HG02610 (cell line): ENCODE results near the gene PCSK9.

Source experiments
- ATAC-seq: cut with Tn5 transposase; IDR thresholded peaks from one replicate; pipeline ENCODE4 v1.9.1; 2021; ENCODE audit warnings: mild to moderate bottlenecking, moderate library complexity; ENCODE audit not compliant: unreplicated experiment

The PCSK9 gene

DNA sequence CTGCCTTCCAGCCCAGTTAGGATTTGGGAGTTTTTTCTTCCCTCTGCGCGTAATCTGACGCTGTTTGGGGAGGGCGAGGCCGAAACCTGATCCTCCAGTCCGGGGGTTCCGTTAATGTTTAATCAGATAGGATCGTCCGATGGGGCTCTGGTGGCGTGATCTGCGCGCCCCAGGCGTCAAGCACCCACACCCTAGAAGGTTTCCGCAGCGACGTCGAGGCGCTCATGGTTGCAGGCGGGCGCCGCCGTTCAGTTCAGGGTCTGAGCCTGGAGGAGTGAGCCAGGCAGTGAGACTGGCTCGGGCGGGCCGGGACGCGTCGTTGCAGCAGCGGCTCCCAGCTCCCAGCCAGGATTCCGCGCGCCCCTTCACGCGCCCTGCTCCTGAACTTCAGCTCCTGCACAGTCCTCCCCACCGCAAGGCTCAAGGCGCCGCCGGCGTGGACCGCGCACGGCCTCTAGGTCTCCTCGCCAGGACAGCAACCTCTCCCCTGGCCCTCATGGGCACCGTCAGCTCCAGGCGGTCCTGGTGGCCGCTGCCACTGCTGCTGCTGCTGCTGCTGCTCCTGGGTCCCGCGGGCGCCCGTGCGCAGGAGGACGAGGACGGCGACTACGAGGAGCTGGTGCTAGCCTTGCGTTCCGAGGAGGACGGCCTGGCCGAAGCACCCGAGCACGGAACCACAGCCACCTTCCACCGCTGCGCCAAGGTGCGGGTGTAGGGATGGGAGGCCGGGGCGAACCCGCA is at the start of gene PCSK9:
TSS of gene PCSK9 (plus strand) at position 207 of the 741 bp plus-strand sequence. CDS start at position 497, 290 bp downstream.
- no peak for ATAC-seq

GRCh38 chr1:54989968-54990810 is 49.2 kb upstream of the PCSK9 start:
- ATAC-seq: no peak

GRCh38 chr1:54990916-54991315 is 48.4 kb upstream of the PCSK9 start:
- no peak for ATAC-seq

GRCh38 chr1:54991939-54992338 is 47.4 kb upstream of the PCSK9 start:
- ATAC-seq: no peak

GRCh38 chr1:54993140-54993539 is 46.2 kb upstream of the PCSK9 start:
- no peak for ATAC-seq

DNA sequence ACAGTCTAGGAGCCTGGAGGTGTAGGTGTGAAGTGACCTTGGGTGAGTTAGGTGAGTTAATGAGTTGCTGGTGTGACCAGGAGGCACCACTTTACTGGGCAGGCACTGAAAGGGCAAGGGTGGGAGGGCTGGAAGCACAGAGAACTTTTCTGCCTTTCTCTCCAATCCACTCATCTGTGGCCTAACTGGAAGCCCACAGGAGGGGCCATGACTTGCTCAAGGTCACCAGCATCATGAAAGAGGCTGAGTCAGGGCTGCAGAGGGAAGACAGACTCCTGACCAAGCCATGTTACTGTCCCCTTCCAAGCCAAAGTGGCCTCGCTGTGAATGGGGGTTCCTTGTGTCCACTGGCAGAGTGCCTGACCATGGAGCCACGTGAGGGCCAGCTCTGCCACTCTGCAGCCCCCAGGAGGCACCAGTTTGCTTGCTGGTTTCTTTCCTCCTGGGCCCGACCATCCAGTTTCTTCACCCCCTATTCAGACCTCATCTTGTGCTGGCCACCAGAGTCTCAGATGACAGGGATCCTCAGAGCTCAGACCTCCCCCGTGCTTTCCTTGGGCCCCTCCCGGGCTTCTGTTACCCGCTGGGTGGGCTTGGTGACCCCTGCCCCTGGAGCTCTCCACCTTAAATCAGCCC is 44.9 kb upstream of the PCSK9 start:
- no peak for ATAC-seq

DNA sequence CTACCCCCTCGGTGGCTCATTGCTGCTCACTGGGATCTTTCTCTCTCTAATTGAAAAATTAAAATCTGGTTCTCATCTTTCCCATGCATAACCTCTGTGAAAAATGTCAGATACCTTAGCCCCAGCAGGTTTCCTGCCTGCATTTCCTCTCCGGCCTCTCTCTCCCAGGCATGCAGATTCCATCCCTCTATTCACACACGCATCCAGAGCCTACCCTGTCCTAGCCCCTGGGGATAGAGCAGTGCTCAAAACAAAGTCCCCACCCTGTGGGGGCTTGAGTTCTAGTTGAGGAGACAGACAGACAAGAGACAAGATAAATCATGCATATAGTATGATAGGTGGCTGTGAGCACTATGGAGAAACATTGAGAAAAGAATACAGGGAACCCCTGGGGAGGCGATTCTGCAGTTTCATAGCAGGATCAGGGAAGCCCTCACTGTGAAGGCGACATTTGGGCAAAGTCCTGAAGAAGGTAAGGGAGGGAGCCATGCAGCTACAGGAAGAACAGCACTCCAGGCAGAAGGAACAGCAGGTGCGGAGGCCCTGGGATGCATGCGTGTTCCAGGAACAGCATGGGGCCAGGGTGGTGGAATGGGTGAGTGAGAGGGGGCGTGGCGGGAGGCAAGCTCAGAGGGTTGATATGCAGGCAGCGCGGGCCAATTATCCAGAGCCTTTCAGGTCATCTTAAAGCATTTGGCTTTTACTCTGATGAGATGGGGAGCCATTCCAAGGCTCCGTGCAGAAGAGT is 44.2 kb upstream of the PCSK9 start:
- ATAC-seq: no peak

DNA sequence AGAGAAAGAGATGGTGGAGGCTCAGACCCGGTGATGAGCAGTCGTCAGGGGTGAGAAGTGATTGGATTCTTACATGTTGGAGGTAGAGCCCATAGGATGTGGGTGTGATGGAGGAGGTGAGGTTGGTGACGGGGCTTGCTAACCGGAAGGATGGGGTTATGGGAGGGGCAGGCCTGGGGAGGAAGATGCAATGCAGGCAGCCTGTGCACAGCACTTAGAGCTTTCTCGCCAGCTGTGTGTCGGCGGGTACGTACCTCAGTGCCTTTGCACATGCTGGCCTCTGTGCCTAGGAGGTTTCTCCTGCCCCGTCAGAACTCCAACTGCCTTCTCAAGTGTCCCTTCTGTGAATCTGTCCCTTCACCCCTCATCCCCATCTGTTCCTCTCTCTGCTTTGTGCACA is 43.5 kb upstream of the PCSK9 start:
- ATAC-seq: no peak

- peak; percentile 59 for ATAC-seq
These were observed 42.9 kb upstream of the PCSK9 start for GRCh38 chr1:54996359-54996868.

GRCh38 chr1:54996869-54997710 is 42.3 kb upstream of the PCSK9 start:
- ATAC-seq: no peak

DNA sequence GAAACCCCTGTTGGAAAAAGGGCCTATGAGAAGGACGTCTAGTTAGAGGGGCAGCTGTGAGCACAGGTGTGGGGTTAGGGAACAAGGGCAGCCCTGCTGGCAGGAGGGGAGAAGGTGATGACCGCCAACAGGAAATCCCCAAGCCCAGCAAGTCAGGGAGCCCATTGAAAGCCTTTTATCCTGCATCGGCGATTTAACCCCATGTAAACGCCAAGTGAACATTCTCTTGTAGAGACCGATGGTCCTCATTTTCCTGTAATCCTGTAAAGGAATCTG is 41.7 kb upstream of the PCSK9 start:
- ATAC-seq: no peak

- ATAC-seq: no peak
These were observed 41.2 kb upstream of the PCSK9 start for GRCh38 chr1:54998100-54998499.

DNA sequence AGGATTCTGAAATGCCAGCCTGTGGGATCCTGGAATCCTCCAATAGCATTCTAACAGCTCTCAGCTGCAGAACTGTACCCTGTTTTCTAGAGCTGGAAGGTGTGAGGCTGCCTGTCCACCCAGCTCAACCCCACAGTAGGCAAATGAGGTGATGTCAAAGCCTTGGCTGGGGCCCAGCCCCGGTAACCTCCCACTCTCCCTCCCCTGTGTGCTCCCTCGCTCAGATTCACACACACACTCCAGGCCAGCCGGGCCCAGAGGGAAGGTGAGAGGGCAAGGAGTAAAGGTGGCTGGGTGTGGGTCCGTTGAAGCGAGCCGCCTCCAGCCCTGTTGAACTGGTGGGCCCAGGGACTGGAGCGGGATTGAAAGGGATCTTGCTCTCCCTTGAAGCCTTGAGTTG is 40.7 kb upstream of the PCSK9 start, which contains the start of gene BSND:
TSS of gene BSND (plus strand) at position 257 of the 400 bp plus-strand sequence. CDS start 254 bp downstream, outside the sequence.
- no peak for ATAC-seq

DNA sequence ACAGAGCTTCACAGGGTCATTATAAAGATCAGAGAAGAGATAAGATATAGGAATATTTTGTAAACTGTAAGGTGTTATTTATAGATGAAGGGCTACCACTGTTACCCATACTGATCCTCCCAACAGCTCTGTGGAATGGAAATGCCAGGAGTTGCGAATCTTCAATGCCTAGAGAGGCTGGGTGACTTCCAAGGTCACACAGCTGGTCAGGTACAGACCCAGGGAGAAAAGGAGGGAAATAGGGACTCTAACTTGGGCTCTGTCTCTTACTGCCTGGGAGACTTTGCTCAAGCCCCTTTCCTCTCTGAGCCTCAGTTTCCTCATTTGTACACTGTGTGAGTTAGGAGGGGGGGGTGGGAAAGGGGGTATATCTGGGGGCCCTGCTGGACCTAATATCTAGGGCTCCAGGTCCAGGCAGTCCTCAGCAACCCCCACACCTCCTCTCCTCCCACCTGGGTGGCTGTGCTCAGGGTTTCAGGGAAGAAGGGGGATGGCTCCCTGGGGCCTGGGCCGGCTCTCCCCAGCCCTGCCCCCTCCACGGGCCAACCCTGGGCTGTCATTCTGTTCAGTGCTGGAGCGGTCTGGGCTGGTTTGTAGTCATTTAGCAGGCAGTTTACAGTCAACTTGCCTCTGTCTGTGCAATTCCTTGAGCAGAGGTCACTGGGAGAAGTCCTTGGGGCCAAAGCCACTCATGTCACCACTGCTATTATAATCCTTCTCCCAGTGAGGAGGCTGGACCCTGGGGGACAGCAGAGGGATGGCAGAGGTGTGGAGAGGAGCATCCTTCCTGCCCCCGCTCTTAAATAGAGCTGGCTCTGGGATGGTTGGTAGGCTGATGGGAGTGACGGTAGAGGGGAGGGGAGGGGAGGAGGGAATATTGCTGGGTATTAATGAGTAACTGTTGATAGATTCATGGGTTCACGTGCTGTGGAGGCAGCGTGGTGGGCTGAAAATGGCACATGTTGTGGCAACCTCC is 39.0 kb upstream of the PCSK9 start:
- no peak for ATAC-seq

DNA sequence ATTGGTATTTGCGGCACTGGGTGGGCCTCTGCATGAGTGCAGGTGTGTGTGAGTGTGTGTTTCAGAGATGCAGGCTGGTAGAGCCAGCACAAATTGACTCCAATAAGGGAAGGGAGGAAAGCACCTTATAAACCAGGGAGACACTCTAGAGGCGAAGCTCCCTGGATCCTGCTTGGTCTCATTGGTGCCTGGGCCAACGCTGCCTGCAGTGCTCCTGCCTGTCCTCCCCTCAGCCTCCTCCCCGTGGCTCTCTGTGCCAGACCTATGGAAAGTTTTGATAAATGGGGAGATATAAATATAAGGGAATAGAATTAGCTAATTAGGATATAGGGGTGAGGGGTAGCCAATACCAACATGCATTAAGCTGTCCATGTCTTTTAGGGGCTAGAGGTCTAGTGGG is 38.0 kb upstream of the PCSK9 start:
- ATAC-seq: no peak

GRCh38 chr1:55002686-55003085 is 36.7 kb upstream of the PCSK9 start:
- no peak for ATAC-seq

DNA sequence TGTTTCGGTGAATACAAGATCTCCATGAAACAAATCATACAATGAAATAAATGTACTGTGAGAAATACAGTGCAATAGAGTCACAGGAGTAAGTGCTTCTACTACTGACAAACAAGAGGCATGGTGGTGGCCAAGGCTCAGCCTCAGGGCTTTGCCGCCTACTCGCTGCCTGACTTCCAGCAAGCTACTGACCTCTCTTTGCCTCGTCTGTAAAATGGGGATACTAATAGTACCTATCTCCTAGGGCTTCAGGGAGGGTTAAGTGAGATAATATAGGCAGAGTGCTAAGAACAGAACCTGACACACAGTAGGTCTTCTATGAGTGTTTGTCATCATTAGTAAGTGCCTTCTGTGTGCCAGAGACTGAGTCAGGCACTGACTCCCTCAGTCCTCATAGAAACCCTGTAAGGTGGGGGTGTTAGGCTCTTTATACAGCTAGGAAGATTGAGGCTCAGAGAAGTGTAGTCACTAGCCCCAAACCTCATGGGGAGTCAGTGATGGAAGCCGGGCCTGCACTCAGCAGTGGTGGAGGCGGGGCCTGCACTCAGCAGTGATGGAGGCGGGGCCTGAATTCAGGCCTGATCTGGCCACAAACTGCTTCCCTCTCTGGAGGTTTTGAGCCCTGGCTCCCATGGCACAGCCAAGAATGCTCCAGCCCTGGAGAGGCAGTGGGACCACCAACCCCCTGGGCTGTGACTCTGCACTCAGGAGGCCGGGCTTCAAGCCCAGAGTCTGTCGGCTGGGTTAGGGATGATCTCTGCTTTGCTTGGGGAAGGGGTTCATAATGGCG is 33.8 kb upstream of the PCSK9 start:
- no peak for ATAC-seq

- ATAC-seq: no peak
These were observed 32.4 kb upstream of the PCSK9 start for GRCh38 chr1:55006931-55007330.
